ENCODE data around the gene NAALADL2.

GRCh38 chr3:175179055-175179454, 319.9 kb downstream of the NAALADL2 start:
- no peak for TF ChIP-seq CTCF (IDR thresholded peaks at IDR 0.05; ENCODE audit: borderline replicate concordance, extremely low read depth, low read length, poor library complexity, severe bottlenecking)
- TF ChIP-seq EZH2 (IDR thresholded peaks at IDR 0.05; ENCODE audit: borderline replicate concordance, low read depth, low read length, severe bottlenecking) = no peak

Measured in DND-41 (cell line).